ENCODE measurements around the gene LRRC39. TPM values are rescaled to one million over a fixed set of nuclear protein-coding genes. Genes with fewer than 3 reads are reported as not detected.

The LRRC39 gene
- total RNA-seq, 1 experiment from 2014 or later, result not detected

DNA sequence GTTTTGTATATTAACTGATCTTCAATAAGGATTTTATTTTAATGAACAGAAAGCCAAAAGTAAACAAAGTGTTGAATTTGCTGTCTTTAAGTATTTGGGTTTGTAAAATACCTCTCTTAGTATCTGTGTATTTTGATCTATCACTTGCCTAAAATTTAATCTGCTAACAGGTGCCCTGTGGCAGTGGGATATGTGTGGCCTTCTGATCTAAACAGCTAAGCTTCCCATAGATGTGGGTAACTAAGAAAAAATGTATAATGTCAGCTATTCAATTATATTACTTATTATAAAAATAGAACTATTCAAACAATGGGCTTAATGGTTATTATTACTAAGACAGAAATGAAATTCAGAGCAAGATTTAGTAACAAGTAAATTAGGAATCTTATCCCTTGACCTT, 15.2 kb downstream of the LRRC39 start:
- CTCF ChIA-PET, result no interaction called here
- BruUV-seq (replicated peaks), result no TSS peak

GRCh38 chr1:100152271-100152670, 25.8 kb downstream of the LRRC39 start:
- TF ChIP-seq, protein P1, sequence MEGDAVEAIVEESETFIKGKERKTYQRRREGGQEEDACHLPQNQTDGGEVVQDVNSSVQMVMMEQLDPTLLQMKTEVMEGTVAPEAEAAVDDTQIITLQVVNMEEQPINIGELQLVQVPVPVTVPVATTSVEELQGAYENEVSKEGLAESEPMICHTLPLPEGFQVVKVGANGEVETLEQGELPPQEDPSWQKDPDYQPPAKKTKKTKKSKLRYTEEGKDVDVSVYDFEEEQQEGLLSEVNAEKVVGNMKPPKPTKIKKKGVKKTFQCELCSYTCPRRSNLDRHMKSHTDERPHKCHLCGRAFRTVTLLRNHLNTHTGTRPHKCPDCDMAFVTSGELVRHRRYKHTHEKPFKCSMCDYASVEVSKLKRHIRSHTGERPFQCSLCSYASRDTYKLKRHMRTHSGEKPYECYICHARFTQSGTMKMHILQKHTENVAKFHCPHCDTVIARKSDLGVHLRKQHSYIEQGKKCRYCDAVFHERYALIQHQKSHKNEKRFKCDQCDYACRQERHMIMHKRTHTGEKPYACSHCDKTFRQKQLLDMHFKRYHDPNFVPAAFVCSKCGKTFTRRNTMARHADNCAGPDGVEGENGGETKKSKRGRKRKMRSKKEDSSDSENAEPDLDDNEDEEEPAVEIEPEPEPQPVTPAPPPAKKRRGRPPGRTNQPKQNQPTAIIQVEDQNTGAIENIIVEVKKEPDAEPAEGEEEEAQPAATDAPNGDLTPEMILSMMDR (IDR thresholded peaks at IDR 0.05; ENCODE audit: insufficient read depth in 1 of 2, low read depth in 1 of 2, low read length in 1 of 2, severe bottlenecking in 1 of 2, unreplicated experiment in 1 of 2), result no peak
- Histone ChIP-seq H3K4me3 (ENCODE audit: low read depth, low read length) (no peak overlapping the region), H3K9me3 (no peaks in the 10 kb centered on the region), H3K36me3 (ENCODE audit: control insufficient read depth, insufficient read depth, low read length) (no peaks in the 10 kb centered on the region), H3K27me3 (replicated peaks; ENCODE audit: control insufficient read depth, insufficient read depth, low read length) (no peaks in the 10 kb centered on the region), H3K4me1 (no peaks in the 10 kb centered on the region)
- peaks cover 12% of the 10 kb centered on the region for H3K36me3 Mint-ChIP-seq (ENCODE audit: insufficient read depth, unreplicated experiment)
- CTCF ChIA-PET, result no interaction called here
- no peaks in the 10 kb centered on the region for H3K9me3 Mint-ChIP-seq (ENCODE audit: unreplicated experiment)
- H3K4me3 Mint-ChIP-seq (ENCODE audit: unreplicated experiment), result no peak overlapping the region
- POLR2A ChIA-PET, result no interaction called here
- no peaks in the 10 kb centered on the region for H3K27me3 Mint-ChIP-seq (ENCODE audit: insufficient read depth, unreplicated experiment)
- H3K4me1 Mint-ChIP-seq (ENCODE audit: low read depth, unreplicated experiment), result no peaks in the 10 kb centered on the region
- no peak overlapping the region for H3K27ac Mint-ChIP-seq (ENCODE audit: unreplicated experiment)
- intact Hi-C loops (cut with micrococcal nuclease; ENCODE audit: unreplicated experiment), result no loop called here
- DNase-seq, result no peak
- BruUV-seq (replicated peaks), result no TSS peak

More for the DNA sequence above, 15.2 kb downstream of the LRRC39 start:
- Histone ChIP-seq H3K36me3 (ENCODE audit: control insufficient read depth, insufficient read depth, low read length) (no peaks in the 10 kb centered on the region), H3K9me3 (no peaks in the 10 kb centered on the region), H3K4me3 (ENCODE audit: low read depth, low read length) (no peak overlapping the region), H3K4me1 (no peaks in the 10 kb centered on the region), H3K27me3 (replicated peaks; ENCODE audit: control insufficient read depth, insufficient read depth, low read length) (no peaks in the 10 kb centered on the region)
- POLR2A ChIA-PET, result no interaction called here
- Mint-ChIP-seq H3K4me3 (ENCODE audit: unreplicated experiment) (no peak overlapping the region), H3K27me3 (ENCODE audit: insufficient read depth, unreplicated experiment) (peaks cover 2% of the 10 kb centered on the region), H3K4me1 (ENCODE audit: low read depth, unreplicated experiment) (no peaks in the 10 kb centered on the region), H3K36me3 (ENCODE audit: insufficient read depth, unreplicated experiment) (no peaks in the 10 kb centered on the region), H3K27ac (ENCODE audit: unreplicated experiment) (no peak overlapping the region), H3K9me3 (ENCODE audit: unreplicated experiment) (no peaks in the 10 kb centered on the region)
- no peak for DNase-seq
- TF ChIP-seq, protein P1 (IDR thresholded peaks at IDR 0.05; ENCODE audit: insufficient read depth in 1 of 2, low read depth in 1 of 2, low read length in 1 of 2, severe bottlenecking in 1 of 2, unreplicated experiment in 1 of 2), result no peak
- intact Hi-C loops (cut with micrococcal nuclease; ENCODE audit: unreplicated experiment), result no loop called here

DNA sequence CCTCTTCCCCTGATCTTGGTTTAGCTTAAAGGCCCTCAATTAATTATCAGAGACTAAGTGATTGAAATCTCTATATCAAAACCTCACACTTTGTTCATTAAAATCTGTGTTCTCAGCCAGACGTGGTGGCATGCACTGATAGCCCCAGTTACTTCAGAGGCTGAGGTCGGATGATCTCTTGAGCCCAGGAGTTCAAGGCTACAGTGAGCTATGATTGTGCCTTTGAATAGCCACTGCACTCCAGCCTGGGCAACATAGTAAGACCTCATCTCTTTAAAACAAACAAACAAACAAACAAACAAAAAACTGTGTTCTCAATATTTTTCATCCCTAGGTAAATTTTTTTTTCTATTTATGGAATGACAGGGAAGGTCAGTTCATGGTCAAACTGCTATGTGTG, 26.4 kb downstream of the LRRC39 start:
- H3K9me3 Mint-ChIP-seq (ENCODE audit: unreplicated experiment), result no peaks in the 10 kb centered on the region
- H3K4me1 ChIP-seq, result no peaks in the 10 kb centered on the region
- no TSS peak for BruUV-seq (replicated peaks)
- no peaks in the 10 kb centered on the region for H3K4me1 Mint-ChIP-seq (ENCODE audit: low read depth, unreplicated experiment)
- H3K36me3 Mint-ChIP-seq (ENCODE audit: insufficient read depth, unreplicated experiment), result peaks cover 12% of the 10 kb centered on the region
- H3K27ac Mint-ChIP-seq (ENCODE audit: unreplicated experiment), result no peak overlapping the region
- DNase-seq, result no peak
- H3K9me3 ChIP-seq, result no peaks in the 10 kb centered on the region
- H3K4me3 Mint-ChIP-seq (ENCODE audit: unreplicated experiment), result no peak overlapping the region
- H3K36me3 ChIP-seq (ENCODE audit: control insufficient read depth, insufficient read depth, low read length), result no peaks in the 10 kb centered on the region
- H3K27me3 ChIP-seq (replicated peaks; ENCODE audit: control insufficient read depth, insufficient read depth, low read length), result no peaks in the 10 kb centered on the region
- intact Hi-C loops (cut with micrococcal nuclease; ENCODE audit: unreplicated experiment), result no loop called here
- H3K4me3 ChIP-seq (ENCODE audit: low read depth, low read length), result no peak overlapping the region
- POLR2A ChIA-PET, result no interaction called here
- H3K27me3 Mint-ChIP-seq (ENCODE audit: insufficient read depth, unreplicated experiment), result no peaks in the 10 kb centered on the region
- TF ChIP-seq, protein P1 (IDR thresholded peaks at IDR 0.05; ENCODE audit: insufficient read depth in 1 of 2, low read depth in 1 of 2, low read length in 1 of 2, severe bottlenecking in 1 of 2, unreplicated experiment in 1 of 2), result no peak
- CTCF ChIA-PET, result no interaction called here
